Retina (tissue), 1 donor: ENCODE measurements around the gene A3GALT2.

Experiments used
- DNase-seq: peaks from one replicate; pipeline ENCODE4 v3.0.0-alpha.2; 2016

A3GALT2 gene

DNA sequence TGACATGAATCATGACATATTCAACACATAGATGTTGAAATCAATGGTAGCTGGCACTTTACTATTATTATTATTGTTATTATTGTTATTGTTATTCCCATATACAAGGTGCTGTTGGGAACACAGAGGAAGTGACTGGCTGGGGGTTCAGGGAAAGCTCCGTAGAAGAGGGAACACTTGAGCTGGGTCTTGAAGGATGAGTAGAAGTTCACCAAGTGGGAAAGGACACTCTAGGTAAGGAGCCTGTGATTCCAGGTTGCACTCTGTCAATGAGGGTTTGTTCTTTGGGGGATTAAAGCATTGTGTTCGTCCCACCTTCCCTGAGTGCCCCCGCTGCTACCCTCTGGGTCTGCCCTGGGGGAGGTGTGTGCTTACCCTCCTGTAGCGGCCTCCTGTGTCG is 50.5 kb downstream of the A3GALT2 start:
- no peak for DNase-seq

DNA sequence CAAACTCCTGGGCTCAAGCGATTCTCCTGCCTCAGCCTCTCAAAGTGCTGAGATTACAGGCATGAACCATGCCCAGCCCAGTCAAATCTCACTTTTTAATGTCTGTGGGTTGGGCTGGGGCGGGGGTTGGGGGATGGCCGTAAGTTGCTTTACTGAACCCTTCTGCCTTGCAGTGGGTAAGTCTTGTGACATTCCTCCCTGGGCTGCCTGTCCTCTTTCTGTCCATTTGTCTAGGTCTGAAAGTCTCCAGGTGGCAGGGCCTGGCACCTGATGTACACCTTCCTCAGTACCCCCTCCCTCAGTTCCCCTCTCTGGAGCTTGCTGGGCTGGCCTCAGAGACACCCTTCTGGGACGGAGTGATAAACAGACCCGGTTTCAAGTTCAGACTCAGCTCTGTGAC is 51.3 kb downstream of the A3GALT2 start:
- DNase-seq, result no peak

- no peak for DNase-seq
Measured at GRCh38 chr1:33268927-33269610, 51.8 kb downstream of the A3GALT2 start.

DNA sequence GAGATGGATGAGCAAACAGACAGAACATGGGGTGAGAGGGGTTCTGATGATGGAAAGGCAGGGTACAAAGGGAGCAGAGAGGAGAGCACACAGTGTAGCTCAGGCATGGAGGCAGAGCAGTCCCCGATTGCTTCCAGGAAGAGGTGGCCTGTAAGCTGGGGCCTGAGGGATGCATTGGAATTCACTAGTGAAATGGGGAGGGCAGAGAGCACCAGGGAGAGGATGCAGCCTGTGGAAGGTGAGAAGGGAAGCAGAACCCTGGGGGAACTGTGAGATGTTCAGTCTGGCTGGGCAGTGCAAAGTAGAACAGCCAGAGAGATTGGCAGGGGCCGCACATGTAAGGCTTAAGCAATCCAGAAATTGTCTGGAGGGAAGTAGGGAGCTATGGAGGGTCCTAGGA is 52.4 kb downstream of the A3GALT2 start:
- DNase-seq, result no peak

- DNase-seq, result no peak
Measured at GRCh38 chr1:33267468-33268205, 53.3 kb downstream of the A3GALT2 start.

- no peak for DNase-seq
Measured at GRCh38 chr1:33266766-33267165, 54.1 kb downstream of the A3GALT2 start.

GRCh38 chr1:33265780-33266605 is 54.9 kb downstream of the A3GALT2 start:
- no peak for DNase-seq

GRCh38 chr1:33263890-33264504 is 56.9 kb downstream of the A3GALT2 start:
- no peak for DNase-seq

DNA sequence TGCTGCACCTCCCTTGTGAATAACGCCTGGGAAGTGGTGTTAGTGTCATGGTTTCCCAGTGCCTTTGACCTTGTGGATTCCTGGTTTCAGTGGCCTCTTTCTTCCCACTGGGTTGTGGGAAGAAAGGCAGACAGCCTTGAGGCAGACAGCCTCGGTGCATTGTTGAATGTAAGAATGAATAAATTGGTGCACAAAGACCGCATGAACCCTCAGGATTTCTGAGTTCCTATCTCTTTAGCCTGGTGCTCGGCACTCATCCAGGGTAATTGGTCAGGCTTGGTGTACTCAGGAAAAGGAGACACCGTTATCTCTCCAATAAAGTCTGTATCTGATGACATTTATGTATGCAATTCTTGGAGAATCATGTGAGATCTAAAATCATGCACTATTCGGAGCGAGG is 59.6 kb downstream of the A3GALT2 start:
- peak; percentile 28 for DNase-seq

DNA sequence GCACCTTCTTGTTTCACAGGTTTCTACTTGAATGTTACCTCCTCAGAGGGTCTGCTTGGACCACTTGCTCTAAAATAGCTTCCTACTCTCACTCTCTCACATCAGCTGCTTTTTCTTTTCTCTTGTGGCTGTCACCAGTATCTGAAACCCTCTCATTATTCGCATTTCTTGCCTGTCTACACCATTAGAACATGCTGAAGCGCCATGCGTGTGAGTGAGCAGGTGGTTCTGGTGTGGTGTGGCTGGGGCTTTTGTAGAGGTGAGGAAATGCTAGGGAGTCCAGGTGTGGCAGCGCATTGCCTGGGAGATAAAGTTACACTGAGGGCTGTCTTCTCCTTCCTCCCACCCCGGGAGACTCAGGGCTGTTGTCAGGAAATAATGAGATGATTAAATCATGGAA is 60.5 kb downstream of the A3GALT2 start:
- no peak for DNase-seq

GRCh38 chr1:33259879-33260278 is 61.0 kb downstream of the A3GALT2 start:
- DNase-seq, result no peak

DNA sequence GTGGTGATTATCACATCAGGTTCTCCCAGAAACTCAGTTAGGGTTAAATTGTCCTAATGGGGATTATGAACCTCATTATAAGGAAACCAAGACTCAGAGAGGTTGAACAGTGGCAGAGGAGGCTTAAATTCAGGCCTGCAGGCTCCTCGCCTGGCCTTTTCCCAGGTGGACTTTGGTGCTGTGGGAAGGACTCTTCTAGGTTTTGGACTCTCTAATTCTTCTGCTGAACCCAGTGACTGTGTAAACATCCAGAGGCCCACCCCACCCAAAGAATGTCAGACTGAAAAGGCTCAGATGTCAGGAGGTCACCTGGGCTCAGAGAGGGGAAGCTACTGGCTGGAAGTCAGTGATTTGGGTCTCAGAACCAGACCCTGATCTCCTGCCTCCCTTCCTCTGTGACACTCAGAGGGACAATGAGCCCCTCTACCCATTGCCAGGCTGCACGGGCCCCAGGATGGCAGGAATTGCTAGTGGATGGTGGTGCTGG is 62.1 kb downstream of the A3GALT2 start:
- DNase-seq, result no peak

GRCh38 chr1:33257772-33258712 is 62.9 kb downstream of the A3GALT2 start:
- peak; percentile 26 for DNase-seq

DNA sequence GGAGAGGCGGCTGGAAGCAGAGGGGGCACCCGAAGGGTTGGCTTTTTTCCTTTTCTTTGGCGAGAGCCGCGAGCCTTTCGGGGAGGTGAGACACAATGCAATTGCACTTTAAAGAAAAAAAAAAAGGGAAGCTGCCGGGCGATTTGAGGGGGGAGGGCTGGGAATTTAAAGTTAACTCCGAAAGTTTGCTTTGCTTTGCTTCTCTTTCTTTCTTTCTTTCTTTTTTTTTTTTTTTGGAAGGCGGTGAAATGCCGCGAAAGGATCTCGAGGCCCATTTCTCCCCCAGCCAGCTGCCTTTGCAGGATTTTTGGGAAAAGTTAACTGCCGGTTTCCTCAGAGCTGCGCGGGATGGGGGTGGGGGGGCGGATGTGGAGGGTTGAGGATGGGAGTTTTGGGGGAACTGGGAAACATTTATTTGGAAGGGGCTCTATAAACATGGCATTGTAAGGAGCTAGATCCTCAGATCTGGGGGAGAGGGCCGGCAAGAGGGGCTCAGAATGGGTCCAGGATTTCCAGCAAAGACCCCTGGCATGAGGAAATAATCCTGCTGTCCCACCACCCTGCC is 63.6 kb downstream of the A3GALT2 start:
- DNase-seq, result no peak
